Measurements from ENCODE around the gene XDH. TPM values are rescaled to one million over a fixed set of nuclear protein-coding genes. Genes with fewer than 3 reads are reported as not detected.

XDH gene
- polyA plus RNA-seq, 1 donor (not counting 4 experiments of a cell fraction or from before 2014, with no cell fraction given): 40.6 TPM

DNA sequence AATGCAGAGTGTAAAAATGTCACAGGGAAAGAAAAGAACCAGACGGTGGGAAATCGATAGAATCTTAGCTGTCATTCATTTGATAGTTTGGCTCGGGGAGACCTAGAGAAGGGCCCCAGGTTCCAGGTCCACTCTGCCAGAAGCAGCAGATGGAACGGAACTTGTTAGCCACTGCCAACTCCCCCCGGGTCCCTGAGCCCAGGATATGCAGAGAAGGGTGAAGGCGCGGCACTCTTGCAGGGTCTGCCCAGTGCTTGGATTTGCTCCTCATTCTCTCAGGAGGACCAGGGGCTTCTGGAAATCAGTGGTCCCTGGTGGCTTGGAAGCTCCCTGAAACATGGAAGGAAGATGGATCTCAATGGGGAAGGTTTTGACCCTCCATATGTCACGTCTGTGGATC, 11.6 kb upstream of the XDH start:
- Histone ChIP-seq H3K9me1 (ENCODE audit: control insufficient read depth, extremely low read depth, insufficient read depth, low read length) (no peaks in the 10 kb centered on the region), H3K27ac (ENCODE audit: control insufficient read depth, insufficient read depth, low read length) (no peak overlapping the region), H3K9ac (ENCODE audit: control insufficient read depth, extremely low read depth, insufficient read depth, low read length) (no peak overlapping the region), H2AFZ (ENCODE audit: control insufficient read depth, low read length) (no peak overlapping the region), H3K9me3 (ENCODE audit: control insufficient read depth, low read depth, low read length) (no peaks in the 10 kb centered on the region), H3K36me3 (ENCODE audit: control insufficient read depth in 2 of 2, extremely low read depth in 1 of 2, insufficient read depth in 2 of 2, low read length in 2 of 2) (no peaks in the 10 kb centered on the region), H3K79me2 (ENCODE audit: control insufficient read depth, insufficient read depth, low read length) (no peaks in the 10 kb centered on the region), H3K4me1 (ENCODE audit: control insufficient read depth, extremely low read depth, insufficient read depth, low read length) (peaks cover 26% of the 10 kb centered on the region), H3K4me2 (ENCODE audit: control insufficient read depth, extremely low read depth, insufficient read depth, low read depth, low read length) (no peak overlapping the region), H4K20me1 (ENCODE audit: control insufficient read depth, extremely low read depth, insufficient read depth, low read length) (no peaks in the 10 kb centered on the region), H3K4me3 (ENCODE audit: control insufficient read depth in 2 of 3, extremely low read depth in 1 of 3, insufficient read depth in 2 of 3, low read depth in 1 of 3, low read length in 3 of 3) (no peak overlapping the region), H3K27me3 (ENCODE audit: control insufficient read depth, extremely low read depth, insufficient read depth, low read length) (no peaks in the 10 kb centered on the region)
- no peak for FAIRE-seq
- no peak for DNase-seq (ENCODE audit: low read depth, low spot score)
- TF ChIP-seq, protein P1, sequence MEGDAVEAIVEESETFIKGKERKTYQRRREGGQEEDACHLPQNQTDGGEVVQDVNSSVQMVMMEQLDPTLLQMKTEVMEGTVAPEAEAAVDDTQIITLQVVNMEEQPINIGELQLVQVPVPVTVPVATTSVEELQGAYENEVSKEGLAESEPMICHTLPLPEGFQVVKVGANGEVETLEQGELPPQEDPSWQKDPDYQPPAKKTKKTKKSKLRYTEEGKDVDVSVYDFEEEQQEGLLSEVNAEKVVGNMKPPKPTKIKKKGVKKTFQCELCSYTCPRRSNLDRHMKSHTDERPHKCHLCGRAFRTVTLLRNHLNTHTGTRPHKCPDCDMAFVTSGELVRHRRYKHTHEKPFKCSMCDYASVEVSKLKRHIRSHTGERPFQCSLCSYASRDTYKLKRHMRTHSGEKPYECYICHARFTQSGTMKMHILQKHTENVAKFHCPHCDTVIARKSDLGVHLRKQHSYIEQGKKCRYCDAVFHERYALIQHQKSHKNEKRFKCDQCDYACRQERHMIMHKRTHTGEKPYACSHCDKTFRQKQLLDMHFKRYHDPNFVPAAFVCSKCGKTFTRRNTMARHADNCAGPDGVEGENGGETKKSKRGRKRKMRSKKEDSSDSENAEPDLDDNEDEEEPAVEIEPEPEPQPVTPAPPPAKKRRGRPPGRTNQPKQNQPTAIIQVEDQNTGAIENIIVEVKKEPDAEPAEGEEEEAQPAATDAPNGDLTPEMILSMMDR (optimal IDR thresholded peaks at IDR 0.05 in 1 of 3, IDR thresholded peaks at IDR 0.05 in 1 of 3, conservative IDR thresholded peaks at IDR 0.05 in 1 of 3; ENCODE audit: extremely low read depth in 1 of 3, insufficient read depth in 2 of 3, low read length in 3 of 3): no peak
- no peak for TF ChIP-seq EZH2 (IDR thresholded peaks at IDR 0.05; ENCODE audit: low read length)
- dilution Hi-C loops (cut with MboI; ENCODE audit: extremely low pct_ligation_motif_present, low sequenced_read_pairs): no loop called here

DNA sequence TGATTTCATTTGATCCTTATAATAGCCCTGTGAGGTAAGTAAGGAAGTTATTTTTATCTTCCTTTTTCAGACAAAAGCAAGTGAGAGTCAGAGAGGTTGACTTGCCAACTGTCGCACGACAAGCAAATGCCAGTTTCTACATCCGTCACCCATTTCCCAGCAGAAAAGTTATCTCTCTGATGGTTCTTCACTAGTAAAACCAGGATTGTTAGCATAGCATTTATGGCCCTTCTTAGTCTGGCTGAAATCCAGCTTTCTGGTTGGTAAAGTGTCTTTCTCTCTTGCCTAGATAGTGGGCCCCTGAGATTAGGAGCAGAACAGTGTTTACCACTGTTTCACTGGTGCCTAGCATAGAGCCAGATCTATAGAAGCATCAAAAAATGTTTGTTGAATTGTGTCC, 7.1 kb upstream of the XDH start:
- TF ChIP-seq EZH2 (IDR thresholded peaks at IDR 0.05; ENCODE audit: low read length): no peak
- TF ChIP-seq, protein P1 (optimal IDR thresholded peaks at IDR 0.05 in 1 of 3, IDR thresholded peaks at IDR 0.05 in 1 of 3, conservative IDR thresholded peaks at IDR 0.05 in 1 of 3; ENCODE audit: extremely low read depth in 1 of 3, insufficient read depth in 2 of 3, low read length in 3 of 3): no peak
- Histone ChIP-seq H3K36me3 (ENCODE audit: control insufficient read depth in 2 of 2, extremely low read depth in 1 of 2, insufficient read depth in 2 of 2, low read length in 2 of 2) (no peaks in the 10 kb centered on the region), H3K79me2 (ENCODE audit: control insufficient read depth, insufficient read depth, low read length) (no peaks in the 10 kb centered on the region), H3K9me1 (ENCODE audit: control insufficient read depth, extremely low read depth, insufficient read depth, low read length) (no peaks in the 10 kb centered on the region), H3K4me3 (ENCODE audit: control insufficient read depth in 2 of 3, extremely low read depth in 1 of 3, insufficient read depth in 2 of 3, low read depth in 1 of 3, low read length in 3 of 3) (no peak overlapping the region), H3K4me1 (ENCODE audit: control insufficient read depth, extremely low read depth, insufficient read depth, low read length) (peaks cover 12% of the 10 kb centered on the region), H4K20me1 (ENCODE audit: control insufficient read depth, extremely low read depth, insufficient read depth, low read length) (no peaks in the 10 kb centered on the region), H3K27ac (ENCODE audit: control insufficient read depth, insufficient read depth, low read length) (no peak overlapping the region), H3K9ac (ENCODE audit: control insufficient read depth, extremely low read depth, insufficient read depth, low read length) (no peak overlapping the region), H2AFZ (ENCODE audit: control insufficient read depth, low read length) (no peak overlapping the region), H3K9me3 (ENCODE audit: control insufficient read depth, low read depth, low read length) (no peaks in the 10 kb centered on the region), H3K27me3 (ENCODE audit: control insufficient read depth, extremely low read depth, insufficient read depth, low read length) (no peaks in the 10 kb centered on the region), H3K4me2 (ENCODE audit: control insufficient read depth, extremely low read depth, insufficient read depth, low read depth, low read length) (no peak overlapping the region)
- DNase-seq (ENCODE audit: low read depth, low spot score) (no peak), FAIRE-seq (no peak)
- dilution Hi-C loops (cut with MboI; ENCODE audit: extremely low pct_ligation_motif_present, low sequenced_read_pairs): no loop called here
